Lower lobe of right lung (tissue), 1 donor: ENCODE data around the gene KDM2A. TPM values are rescaled to one million over a fixed set of nuclear protein-coding genes. Genes with fewer than 3 reads are reported as not detected.

Experiments used
- total RNA-seq: library from RNA; stranded (reverse); fragmentation: NEBNext Ultra II Directional; extraction: Animal tissue kit (Norgen Biotek cat#: 25700); gene quantifications from one replicate; pipeline ENCODE4 v1.2.1, GENCODE V29; 2021
- donor health status: DM: no; HTN: yes; CAD: no; lungs with severe emphysema.

Gene KDM2A
- total RNA-seq, 1 donor from 2014 or later, result 80.5 TPM

Other genes starting within 250 kb of the KDM2A start
- 14.7 TPM for gene PC, start 160.9 kb upstream of the KDM2A start, total RNA-seq
- gene C11orf86, start 144.0 kb upstream of the KDM2A start, total RNA-seq, result not detected
- gene SYT12, start 96.1 kb upstream of the KDM2A start, total RNA-seq, result not detected
- 12.2 TPM for gene RHOD, start 62.4 kb upstream of the KDM2A start, total RNA-seq
- 101 TPM for gene GRK2, start 147.2 kb downstream of the KDM2A start, total RNA-seq
- gene ANKRD13D, start 170.0 kb downstream of the KDM2A start, total RNA-seq, result 66.9 TPM
- 37.7 TPM for gene SSH3, start 184.3 kb downstream of the KDM2A start, total RNA-seq
- 86.6 TPM for gene POLD4, start 234.3 kb downstream of the KDM2A start, total RNA-seq